Transverse colon (tissue), 4 donors: Measurements from ENCODE around the gene TMEM17. TPM values are rescaled to one million over a fixed set of nuclear protein-coding genes. Genes with fewer than 3 reads are reported as not detected.

ENCODE experiments used
- DNase-seq: peaks from one replicate; pipeline ENCODE4 v3.0.0-alpha.2; 2019
- H3K27ac ChIP-seq, 4 donors: fragments of 200-600 bp; sonication (generic); 2 replicates each; pipeline ENCODE4 v1.5.1; 2016 to 2018; ENCODE audit warnings: inconsistent platforms in 4 of 4
- H3K27me3 ChIP-seq: fragments of 200-600 bp; sonication (generic); 2 replicates; pipeline ENCODE4 v1.5.1; 2017; ENCODE audit warnings: inconsistent platforms
- H3K36me3 ChIP-seq, 4 donors: fragments of 200-600 bp; sonication (generic); 2 replicates each; pipeline ENCODE4 v1.5.1; 2017 to 2019; ENCODE audit warnings: inconsistent platforms in 4 of 4
- H3K4me1 ChIP-seq, 4 donors: fragments of 200-600 bp; sonication (generic); 2 replicates each; pipeline ENCODE4 v1.5.1; 2017 to 2020; ENCODE audit warnings: inconsistent platforms in 4 of 4
- H3K4me3 ChIP-seq, 4 donors: fragments of 200-600 bp; sonication (generic); 1 replicate in 1 of 4; 2 replicates in 3 of 4; pipeline versions ENCODE4 v1.5.1 to v1.6.1; 2017 to 2019; ENCODE audit warnings: inconsistent platforms in 4 of 4
- H3K9me3 ChIP-seq, 2 donors: fragments of 200-600 bp; sonication (generic); 2 replicates each; pipeline ENCODE4 v1.5.1; 2017 to 2019; ENCODE audit warnings: inconsistent platforms in 2 of 2
- EP300 ChIP-seq: sonication (generic); formaldehyde crosslinking; IDR thresholded peaks from one replicate; pipeline ENCODE4 v1.6.1; 2017; ENCODE audit warnings: antibody characterized with exemption, low read depth
- POLR2A ChIP-seq: fragments of 450-650 bp; IDR thresholded peaks from one replicate; pipeline ENCODE4 v1.6.1; 2016; ENCODE audit warnings: antibody characterized with exemption, mild to moderate bottlenecking, moderate library complexity
- POLR2AphosphoS5 ChIP-seq, 3 donors: sonication (generic); formaldehyde crosslinking; IDR thresholded peaks; one replicate each; pipeline ENCODE4 v1.6.1; 2016; ENCODE audit warnings: antibody characterized with exemption in 3 of 3
- WGBS, 2 donors: methylation state at CpG; one replicate each; pipeline ENCODE4 v1.1.5; 2018; ENCODE audit warnings: low coverage in 1 of 2; 5-methylcytosine and 5-hydroxymethylcytosine counted together
- in situ Hi-C, 4 donors: fragments of 200-750 bp; cut with MboI; loops; one replicate each; pipeline versions ENCODE4 v1.15.0 to v1.15.1; 2017; ENCODE audit warnings: low sequenced_read_pairs in 3 of 4, low pct_ligation_motif_present in 1 of 4, low pct_unique_long_range_greater_than_20kb in 1 of 4
- intact Hi-C: fragments of 100-400 bp; cut with DNase I; formaldehyde crosslinking; loops from one replicate; pipeline ENCODE4 v1.15.1; 2023; ENCODE audit warnings: low total_unique reads
- total RNA-seq, 4 donors: library from RNA; depleted of rRNA; stranded (reverse); fragments of >200 nt; gene quantifications; one replicate each; pipeline ENCODE4 v1.1.0, GENCODE V29; 2016
- TF ChIP-seq, protein P1 (sequence below), 5 experiments: fragments of 200-600 bp in 3 of 5; fragments of 450-650 bp in 2 of 5; sonication (generic) in 3 of 5; IDR thresholded peaks; 1 replicate in 2 of 5; 2 replicates in 3 of 5; pipeline ENCODE4 v1.5.1; 2016 to 2017; ENCODE audit warnings: antibody characterized with exemption in 5 of 5, inconsistent platforms in 3 of 5, mild to moderate bottlenecking in 2 of 5, moderate library complexity in 1 of 5

The TMEM17 gene
- total RNA-seq, 4 donors from 2014 or later: 0.96 to 1.4 TPM; not detected in 2

DNA sequence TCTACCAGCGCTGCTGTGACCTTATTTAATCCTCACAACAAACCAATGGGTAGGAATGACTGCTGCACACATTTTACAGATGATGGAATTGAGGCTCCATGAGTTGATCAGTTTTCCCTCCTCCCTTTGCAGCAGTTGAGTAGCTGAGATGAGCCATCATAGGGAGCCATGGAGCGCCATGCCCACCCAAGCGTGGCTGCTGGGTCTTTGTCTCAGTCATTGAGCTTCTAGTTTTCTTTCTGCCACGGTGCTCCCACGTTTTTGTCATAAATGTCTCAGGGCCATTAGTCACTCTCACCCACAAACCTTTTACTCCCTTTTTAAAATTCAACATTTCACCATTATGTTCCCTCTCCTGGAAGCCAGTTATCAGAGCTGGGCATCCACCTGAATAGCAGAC is 45.8 kb downstream of the TMEM17 start:
- TF ChIP-seq POLR2AphosphoS5 (IDR thresholded peaks at IDR 0.05) (no peak), POLR2A (no peak), EP300 (no peak)
- TF ChIP-seq, protein P1, sequence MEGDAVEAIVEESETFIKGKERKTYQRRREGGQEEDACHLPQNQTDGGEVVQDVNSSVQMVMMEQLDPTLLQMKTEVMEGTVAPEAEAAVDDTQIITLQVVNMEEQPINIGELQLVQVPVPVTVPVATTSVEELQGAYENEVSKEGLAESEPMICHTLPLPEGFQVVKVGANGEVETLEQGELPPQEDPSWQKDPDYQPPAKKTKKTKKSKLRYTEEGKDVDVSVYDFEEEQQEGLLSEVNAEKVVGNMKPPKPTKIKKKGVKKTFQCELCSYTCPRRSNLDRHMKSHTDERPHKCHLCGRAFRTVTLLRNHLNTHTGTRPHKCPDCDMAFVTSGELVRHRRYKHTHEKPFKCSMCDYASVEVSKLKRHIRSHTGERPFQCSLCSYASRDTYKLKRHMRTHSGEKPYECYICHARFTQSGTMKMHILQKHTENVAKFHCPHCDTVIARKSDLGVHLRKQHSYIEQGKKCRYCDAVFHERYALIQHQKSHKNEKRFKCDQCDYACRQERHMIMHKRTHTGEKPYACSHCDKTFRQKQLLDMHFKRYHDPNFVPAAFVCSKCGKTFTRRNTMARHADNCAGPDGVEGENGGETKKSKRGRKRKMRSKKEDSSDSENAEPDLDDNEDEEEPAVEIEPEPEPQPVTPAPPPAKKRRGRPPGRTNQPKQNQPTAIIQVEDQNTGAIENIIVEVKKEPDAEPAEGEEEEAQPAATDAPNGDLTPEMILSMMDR (IDR thresholded peaks at IDR 0.05): no peak
- no peak for DNase-seq
- H3K36me3 ChIP-seq: no peaks in the 10 kb centered on the region
- intact Hi-C loops (loop anchor here (10.0 kb wide), 1 partner anchor 245 kb away; the partner anchor contains the start of gene EHBP1), in situ Hi-C loops (no loop called here)
- no peak overlapping the region for H3K27ac ChIP-seq
- no peak overlapping the region for H3K4me3 ChIP-seq
- peaks cover 4 to 14% (median 8%) of the 10 kb centered on the region in 4 donors for H3K4me1 ChIP-seq
- no peaks in the 10 kb centered on the region for H3K9me3 ChIP-seq
- no peaks in the 10 kb centered on the region for H3K27me3 ChIP-seq
- WGBS, 2 donors: 72 to 76% methylated on average over 4 to 5 of the region's 5 CpGs

DNA sequence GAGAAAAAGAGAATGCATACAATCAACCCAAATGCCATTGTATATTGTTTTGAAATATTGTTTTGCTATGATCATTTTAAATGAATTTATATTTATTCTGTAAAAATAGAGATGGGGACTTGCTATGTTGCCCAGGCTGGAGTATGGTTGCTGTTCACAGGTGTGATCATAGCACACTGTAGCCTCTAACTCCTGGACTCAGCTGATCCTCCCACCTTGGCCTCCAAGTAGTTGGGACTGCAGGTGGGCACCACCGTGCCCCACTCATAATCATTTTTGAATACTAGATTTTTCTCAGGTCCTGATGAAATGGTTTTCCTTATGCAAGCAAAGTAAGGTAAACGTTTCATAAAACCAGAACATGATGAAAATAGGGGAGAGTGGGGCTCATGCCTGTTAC is 46.3 kb downstream of the TMEM17 start:
- no peak for DNase-seq
- intact Hi-C loops (loop anchor here (5.0 to 10.0 kb wide), 2 partner anchors 245 to 323 kb away; partner anchors contain the start of gene EHBP1), in situ Hi-C loops (loop anchor here in 2 of 4 donors (5.0 kb wide), 1 partner anchor 318 kb away; no protein-coding TSS in a partner anchor)
- Histone ChIP-seq H3K9me3 (no peaks in the 10 kb centered on the region), H3K4me3 (no peak overlapping the region), H3K4me1 (peaks cover 4 to 14% (median 8%) of the 10 kb centered on the region in 4 donors), H3K27ac (no peak overlapping the region), H3K27me3 (no peaks in the 10 kb centered on the region), H3K36me3 (no peaks in the 10 kb centered on the region)
- TF ChIP-seq, protein P1 (IDR thresholded peaks at IDR 0.05): no peak
- TF ChIP-seq EP300: no peak
- no peak for TF ChIP-seq POLR2A
- TF ChIP-seq POLR2AphosphoS5 (IDR thresholded peaks at IDR 0.05): no peak
- 87 to 89% methylated on average over 2 of the region's 2 CpGs for WGBS, 2 donors

DNA sequence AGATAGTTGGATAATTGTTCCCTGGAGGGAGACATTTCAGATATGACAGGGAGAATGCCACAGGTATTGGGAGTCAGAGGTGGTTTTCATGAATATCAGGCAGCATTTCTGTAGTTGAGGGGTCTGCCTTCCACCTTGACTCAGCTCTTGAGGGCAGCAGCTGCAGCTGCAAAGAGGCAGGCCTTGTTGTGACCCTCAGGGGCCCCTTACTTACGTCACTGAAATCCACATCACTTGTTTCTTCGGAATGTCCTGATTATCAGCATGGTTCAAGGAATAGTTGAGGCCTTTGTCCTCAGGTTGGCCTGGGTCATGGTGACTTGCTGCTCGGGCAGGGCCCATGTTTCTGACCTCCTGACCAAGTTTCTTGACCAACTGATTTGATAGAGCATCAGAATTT is 46.9 kb downstream of the TMEM17 start:
- H3K36me3 ChIP-seq: no peaks in the 10 kb centered on the region
- 85% methylated on average over 3 of the region's 3 CpGs; no CpG with 5 or more reads in 1 of the 2 donors for WGBS, 2 donors
- intact Hi-C loops: loop anchor here (5.0 kb wide), 1 partner anchor 323 kb away; no protein-coding TSS in a partner anchor
- TF ChIP-seq, protein P1 (IDR thresholded peaks at IDR 0.05): no peak
- TF ChIP-seq POLR2AphosphoS5 (IDR thresholded peaks at IDR 0.05) (no peak), EP300 (no peak), POLR2A (no peak)
- H3K9me3 ChIP-seq: no peaks in the 10 kb centered on the region
- DNase-seq: no peak
- in situ Hi-C loops: loop anchor here in 2 of 4 donors (5.0 kb wide), 1 partner anchor 318 kb away; no protein-coding TSS in a partner anchor
- H3K27ac ChIP-seq: no peak overlapping the region
- H3K4me3 ChIP-seq: no peak overlapping the region
- peaks cover 4 to 14% (median 8%) of the 10 kb centered on the region in 4 donors for H3K4me1 ChIP-seq
- no peaks in the 10 kb centered on the region for H3K27me3 ChIP-seq

DNA sequence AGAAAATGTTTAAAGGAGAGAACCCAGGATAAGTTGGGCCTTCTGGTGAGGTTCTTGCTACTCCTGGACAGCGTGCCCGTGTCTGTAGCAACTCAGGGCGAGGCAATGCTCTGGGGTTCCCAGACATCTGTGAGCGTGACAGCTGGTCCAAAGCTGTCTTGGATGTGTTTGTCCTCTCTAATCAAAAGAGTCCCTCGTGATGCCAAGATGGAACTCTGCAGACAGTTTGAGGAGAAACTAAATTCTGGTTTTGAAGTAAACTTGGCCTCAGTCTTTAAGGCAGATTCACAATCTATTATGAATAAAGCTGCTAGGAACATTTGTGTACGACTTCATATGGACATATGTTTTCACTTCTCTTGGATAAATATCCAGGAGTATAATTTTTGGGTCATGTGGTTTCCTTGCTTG is 47.3 kb downstream of the TMEM17 start:
- H3K27ac ChIP-seq: no peak overlapping the region
- WGBS, 2 donors: 81 to 90% methylated on average over 6 of the region's 6 CpGs
- H3K9me3 ChIP-seq: no peaks in the 10 kb centered on the region
- H3K27me3 ChIP-seq: no peaks in the 10 kb centered on the region
- no peak overlapping the region for H3K4me3 ChIP-seq
- no peak for DNase-seq
- peaks cover 4 to 14% (median 8%) of the 10 kb centered on the region in 4 donors for H3K4me1 ChIP-seq
- TF ChIP-seq, protein P1 (IDR thresholded peaks at IDR 0.05): no peak
- TF ChIP-seq POLR2A (no peak), POLR2AphosphoS5 (IDR thresholded peaks at IDR 0.05) (no peak), EP300 (no peak)
- no peaks in the 10 kb centered on the region for H3K36me3 ChIP-seq
- in situ Hi-C loops: loop anchor here in 2 of 4 donors (5.0 kb wide), 1 partner anchor 319 kb away; no protein-coding TSS in a partner anchor
- intact Hi-C loops: loop anchor here (5.0 kb wide), 1 partner anchor 324 kb away; no protein-coding TSS in a partner anchor
